ENCODE measurements around the gene SLC35A5. TPM values are rescaled to one million over a fixed set of nuclear protein-coding genes. Genes with fewer than 3 reads are reported as not detected.
A peak's percentile ranks its signal among the peaks of the same experiment; 100 is the strongest.

Gene SLC35A5
- total and polyA plus RNA-seq, 2 of the 8 experiments (the other 6 are each of a cell fraction or from before 2014, with no cell fraction given): 36.5 to 38.6 TPM

DNA sequence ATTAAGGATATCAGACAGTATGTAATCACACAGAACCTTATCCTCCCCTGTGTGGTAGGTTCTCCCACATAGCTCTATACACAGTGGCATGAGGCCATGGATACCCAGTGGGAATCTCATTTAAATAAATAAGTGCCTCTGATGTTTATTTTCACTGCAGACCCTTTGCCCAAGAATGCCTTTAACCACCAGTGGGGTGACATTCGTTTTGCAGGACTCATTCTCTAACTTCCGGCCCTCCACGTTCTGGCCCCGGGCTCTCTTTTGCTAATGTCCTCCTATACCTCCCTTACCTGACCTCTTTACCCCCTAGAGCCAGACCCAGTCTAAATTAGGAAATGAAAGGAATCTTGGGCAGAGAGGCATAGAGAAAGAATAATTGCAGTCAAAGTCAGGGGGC lies 70.8 kb downstream of the SLC35A5 start:
- ChIA-PET CTCF (ENCODE audit: partially characterized antibody) (interaction anchor here (2.4 kb wide), 1 partner anchor 10 kb away, joined by 15 read pairs; no protein-coding TSS in a partner anchor), POLR2A (ENCODE audit: partially characterized antibody) (interaction anchor here (1.0 kb wide), 1 partner anchor 9 kb away, joined by 3 read pairs; no protein-coding TSS in a partner anchor)
- no peak overlapping the region for H4K8ac ChIP-seq (ENCODE audit: extremely low read depth, insufficient read depth, low read length)

More for the DNA sequence above, 70.8 kb downstream of the SLC35A5 start:
- H3K4ac ChIP-seq (replicated peaks; ENCODE audit: insufficient read length, low read depth, low read length): no peak overlapping the region
- H2AK5ac ChIP-seq (ENCODE audit: low read depth, low read length): no peak overlapping the region
- no peak overlapping the region for H2BK15ac ChIP-seq (ENCODE audit: low read length)
- H3K36me3 ChIP-seq (ENCODE audit: control insufficient read depth in 2 of 4, insufficient read depth in 4 of 4, low read length in 3 of 4): no peaks in the 10 kb centered on the region
- H4K91ac ChIP-seq (replicated peaks; ENCODE audit: insufficient read length, low read length): no peak overlapping the region
- H3K23ac ChIP-seq (ENCODE audit: insufficient read length): no peak overlapping the region
- H3K27ac ChIP-seq (ENCODE audit: low read depth, low read length): no peak overlapping the region
- H3K79me2 ChIP-seq (ENCODE audit: control insufficient read depth in 1 of 2, insufficient read depth in 2 of 2, low read length in 2 of 2): no peaks in the 10 kb centered on the region; a peak in 1 of 4 replicates
- no peak overlapping the region for H2BK12ac ChIP-seq (ENCODE audit: low read depth, low read length)
- no peaks in the 10 kb centered on the region for H4K20me1 ChIP-seq (replicated peaks in 1 of 2; ENCODE audit: control insufficient read depth in 1 of 2, insufficient read depth in 2 of 2, low read length in 2 of 2)
- peak; percentile 90 for TF ChIP-seq YY1 (IDR thresholded peaks at IDR 0.05; ENCODE audit: low read depth, low read length)
- TF ChIP-seq KDM5A (IDR thresholded peaks at IDR 0.05; ENCODE audit: low read length): no peak
- TF ChIP-seq EGR1 (IDR thresholded peaks at IDR 0.05; ENCODE audit: borderline replicate concordance, low read depth, low read length): no peak
- DNase-seq (ENCODE audit: low read depth in 1 of 2, low spot score in 2 of 2) (peak in 1 of 2 experiments; percentile 49), FAIRE-seq (no peak)
- no peaks in the 10 kb centered on the region for H3K23me2 ChIP-seq (ENCODE audit: low read depth, low read length)
- no peak overlapping the region for H3K56ac ChIP-seq (replicated peaks; ENCODE audit: insufficient read length, low read depth, low read length)
- no peak overlapping the region for H4K5ac ChIP-seq (ENCODE audit: insufficient read length, low read depth, low read length)
- H3K4me2 ChIP-seq (ENCODE audit: insufficient read depth in 1 of 2, low read depth in 2 of 2, low read length in 2 of 2): peak overlapping the region; percentile 9 to 24; a peak in 2 of 4 replicates
- no peaks in the 10 kb centered on the region for H3K27me3 ChIP-seq (replicated peaks in 1 of 4; ENCODE audit: control insufficient read depth in 3 of 4, extremely low read depth in 1 of 4, insufficient read depth in 3 of 4, low read length in 3 of 4)
- peak overlapping the region; percentile 24; the same call in 1 of the 2 replicates for H2BK20ac ChIP-seq (ENCODE audit: low read length)
- H2BK5ac ChIP-seq (ENCODE audit: low read depth, low read length): peak overlapping the region; percentile 68; the same call in 1 of the 2 replicates
- 0 out of 8 replicates have a peak overlapping the region, but pooled peaks of 1 of the 4 experiments have one; percentile 11 for H3K4me3 ChIP-seq (ENCODE audit: extremely low read depth in 1 of 4, insufficient read depth in 2 of 4, low read depth in 3 of 4, low read length in 4 of 4)
- no peak overlapping the region for H3K9ac ChIP-seq (replicated peaks in 1 of 4; ENCODE audit: extremely low read depth in 1 of 4, low read depth in 3 of 4, low read length in 3 of 4)
- peaks cover 4 to 33% (median 28%) of the 10 kb centered on the region in 4 experiments for H3K4me1 ChIP-seq (replicated peaks in 1 of 4; ENCODE audit: control insufficient read depth in 3 of 4, insufficient read depth in 4 of 4, low read length in 3 of 4)
- H3K9me3 ChIP-seq (ENCODE audit: insufficient read depth in 2 of 2, low read depth in 1 of 2, low read length in 1 of 2): no peaks in the 10 kb centered on the region
- H3K18ac ChIP-seq (ENCODE audit: extremely low read depth, low read length): no peak overlapping the region
- no peak overlapping the region for H3K14ac ChIP-seq (ENCODE audit: insufficient read length)
- H2BK120ac ChIP-seq (replicated peaks; ENCODE audit: low read depth, low read length): peak overlapping the region; percentile 30
- H3K79me1 ChIP-seq (ENCODE audit: low read depth, low read length): no peaks in the 10 kb centered on the region
- H2AFZ ChIP-seq (ENCODE audit: low read length): no peak overlapping the region
- 19% methylated on average over 4 of the region's 4 CpGs; no CpG with 5 or more reads in 1 of the 2 experiments for WGBS, 2 experiments (ENCODE audit: extremely low coverage in 1 of 2, insufficient coverage in 1 of 2, insufficient read length in 1 of 2, insufficient replicate concordance in 2 of 2, low coverage in 1 of 2, low lambda C conversion rate in 2 of 2, missing lambda C conversion rate in 1 of 2)
